Smooth muscle cell (in vitro differentiated cells): ENCODE data around the gene KMT2D. TPM values are rescaled to one million over a fixed set of nuclear protein-coding genes. Genes with fewer than 3 reads are reported as not detected.

Source experiments
- DNase-seq: peaks from one replicate; lab custom pipeline; 2025; ENCODE audit not compliant: unreplicated experiment; lab: John Stamatoyannopoulos, UW
- H2AFZ ChIP-seq: fragments of 200-600 bp; sonication (generic); 2 replicates; pipeline ENCODE4 v1.6.0; 2016; ENCODE audit warnings: antibody characterized with exemption, low read depth, mild to moderate bottlenecking
- H3F3A ChIP-seq: fragments of 200-600 bp; sonication (generic); 2 replicates; pipeline ENCODE4 v1.6.0; 2017; ENCODE audit warnings: antibody characterized with exemption, low read depth
- H3K27ac ChIP-seq: fragments of 200-600 bp; sonication (generic); 2 replicates; pipeline ENCODE4 v1.5.1; 2016; ENCODE audit warnings: low read depth, mild to moderate bottlenecking
- H3K27me3 ChIP-seq: fragments of 200-600 bp; sonication (generic); 2 replicates; pipeline ENCODE4 v1.6.1; 2016; ENCODE audit warnings: low read depth, mild to moderate bottlenecking
- H3K36me3 ChIP-seq: fragments of 200-600 bp; sonication (generic); 2 replicates; pipeline ENCODE4 v1.5.1; 2016; ENCODE audit warnings: low read depth
- H3K4me1 ChIP-seq: fragments of 200-600 bp; sonication (generic); 2 replicates; pipeline ENCODE4 v1.5.1; 2016; ENCODE audit warnings: low read depth
- H3K4me2 ChIP-seq: fragments of 200-600 bp; sonication (generic); 2 replicates; pipeline ENCODE4 v1.6.0; 2016; ENCODE audit warnings: mild to moderate bottlenecking
- H3K4me3 ChIP-seq: fragments of 200-600 bp; sonication (generic); 2 replicates; pipeline ENCODE4 v1.5.1; 2016; ENCODE audit warnings: mild to moderate bottlenecking
- H3K79me2 ChIP-seq: fragments of 200-600 bp; sonication (generic); 2 replicates; pipeline ENCODE4 v1.6.0; 2016; ENCODE audit warnings: low read depth, mild to moderate bottlenecking
- H3K9ac ChIP-seq: fragments of 200-600 bp; sonication (generic); 2 replicates; pipeline ENCODE4 v1.6.0; 2016; ENCODE audit warnings: low read depth
- H3K9me3 ChIP-seq: fragments of 200-600 bp; sonication (generic); replicated peaks from 2 replicates; pipeline ENCODE4 v1.5.1; 2016; ENCODE audit warnings: low read depth
- H4K20me1 ChIP-seq: fragments of 200-600 bp; sonication (generic); 2 replicates; pipeline ENCODE4 v1.6.0; 2016; ENCODE audit warnings: low read depth
- WGBS: methylation state at CpG from one replicate; pipeline ENCODE4 v1.1.7; 2016; ENCODE audit warnings: low lambda C conversion rate; 5-methylcytosine and 5-hydroxymethylcytosine counted together
- polyA plus RNA-seq: library from polyadenylated mRNA; unstranded; fragments of >200 nt; fragmentation: Nextera tagmentation; extraction: Ambion mirVana; gene quantifications from 2 replicates; pipeline ENCODE4 v1.2.1, GENCODE V29; 2016
- total RNA-seq: library from RNA; depleted of rRNA; stranded (reverse); fragments of >200 nt; gene quantifications from 2 replicates; pipeline ENCODE4 v1.2.3, GENCODE V29; 2014
- TF ChIP-seq, protein P1 (sequence below): fragments of 200-600 bp; sonication (generic); IDR thresholded peaks from 2 replicates; pipeline ENCODE4 v1.5.1; 2017; ENCODE audit warnings: borderline replicate concordance, mild to moderate bottlenecking, antibody characterized with exemption; ENCODE audit not compliant: insufficient read depth, poor library complexity, severe bottlenecking

Gene KMT2D
- total and polyA plus RNA-seq, 2 experiments from 2014 or later: 24.6 to 25.9 TPM

DNA sequence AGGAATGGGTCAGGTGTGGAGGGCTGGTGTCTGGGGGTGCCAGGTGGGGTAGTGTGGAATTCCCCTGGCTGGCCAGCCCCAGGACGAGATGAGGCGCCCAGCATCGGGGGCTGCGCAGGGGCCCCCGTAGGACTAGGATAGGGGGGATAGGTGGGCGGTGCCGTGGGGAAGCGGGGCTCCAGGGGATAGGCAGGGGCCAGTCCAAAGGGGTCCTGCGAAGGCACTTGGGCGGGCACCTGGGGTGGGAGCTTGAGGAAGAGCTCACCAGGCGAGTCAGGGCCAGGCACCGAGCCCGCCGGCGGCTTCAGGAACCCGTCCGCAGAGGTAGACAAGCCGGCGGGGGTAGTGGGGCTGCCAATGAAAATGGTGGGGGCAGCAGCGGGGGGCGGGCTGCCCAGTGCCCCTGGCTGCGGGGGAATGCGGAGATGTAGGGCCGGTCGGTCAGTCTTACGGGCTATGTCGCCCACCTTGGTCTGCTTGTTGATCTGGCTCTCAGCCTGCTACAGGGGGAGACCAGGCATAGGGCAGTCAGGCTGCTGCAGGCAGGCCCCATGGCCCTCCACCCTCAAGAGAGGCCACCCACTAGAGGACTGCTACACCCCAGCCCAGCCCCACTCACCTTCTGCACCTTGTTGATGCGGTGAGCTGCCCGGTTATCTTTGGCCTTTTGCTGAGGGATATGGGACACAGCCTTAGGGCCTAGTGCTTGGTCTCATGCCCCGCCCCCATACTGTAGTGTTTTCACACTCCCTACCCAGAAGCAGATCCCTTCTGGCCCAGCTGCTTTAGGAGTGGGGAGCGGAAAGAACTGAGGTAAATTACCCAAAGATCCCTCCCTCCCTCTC, 19.3 kb downstream of the KMT2D start:
- Histone ChIP-seq H3K27me3 (no peaks in the 10 kb centered on the region), H3K4me2 (no peak overlapping the region), H3K4me1 (no peaks in the 10 kb centered on the region), H3K9me3 (no peaks in the 10 kb centered on the region), H3K36me3 (no peaks in the 10 kb centered on the region), H3F3A (no peaks in the 10 kb centered on the region), H3K4me3 (no peak overlapping the region), H4K20me1 (peaks cover 33% of the 10 kb centered on the region), H3K79me2 (peaks cover 6% of the 10 kb centered on the region), H3K27ac (no peak overlapping the region), H3K9ac (no peak overlapping the region), H2AFZ (no peak overlapping the region)
- DNase-seq: no peak
- WGBS: 98% methylated on average over 21 of the region's 31 CpGs
- TF ChIP-seq, protein P1, sequence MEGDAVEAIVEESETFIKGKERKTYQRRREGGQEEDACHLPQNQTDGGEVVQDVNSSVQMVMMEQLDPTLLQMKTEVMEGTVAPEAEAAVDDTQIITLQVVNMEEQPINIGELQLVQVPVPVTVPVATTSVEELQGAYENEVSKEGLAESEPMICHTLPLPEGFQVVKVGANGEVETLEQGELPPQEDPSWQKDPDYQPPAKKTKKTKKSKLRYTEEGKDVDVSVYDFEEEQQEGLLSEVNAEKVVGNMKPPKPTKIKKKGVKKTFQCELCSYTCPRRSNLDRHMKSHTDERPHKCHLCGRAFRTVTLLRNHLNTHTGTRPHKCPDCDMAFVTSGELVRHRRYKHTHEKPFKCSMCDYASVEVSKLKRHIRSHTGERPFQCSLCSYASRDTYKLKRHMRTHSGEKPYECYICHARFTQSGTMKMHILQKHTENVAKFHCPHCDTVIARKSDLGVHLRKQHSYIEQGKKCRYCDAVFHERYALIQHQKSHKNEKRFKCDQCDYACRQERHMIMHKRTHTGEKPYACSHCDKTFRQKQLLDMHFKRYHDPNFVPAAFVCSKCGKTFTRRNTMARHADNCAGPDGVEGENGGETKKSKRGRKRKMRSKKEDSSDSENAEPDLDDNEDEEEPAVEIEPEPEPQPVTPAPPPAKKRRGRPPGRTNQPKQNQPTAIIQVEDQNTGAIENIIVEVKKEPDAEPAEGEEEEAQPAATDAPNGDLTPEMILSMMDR: no peak

DNA sequence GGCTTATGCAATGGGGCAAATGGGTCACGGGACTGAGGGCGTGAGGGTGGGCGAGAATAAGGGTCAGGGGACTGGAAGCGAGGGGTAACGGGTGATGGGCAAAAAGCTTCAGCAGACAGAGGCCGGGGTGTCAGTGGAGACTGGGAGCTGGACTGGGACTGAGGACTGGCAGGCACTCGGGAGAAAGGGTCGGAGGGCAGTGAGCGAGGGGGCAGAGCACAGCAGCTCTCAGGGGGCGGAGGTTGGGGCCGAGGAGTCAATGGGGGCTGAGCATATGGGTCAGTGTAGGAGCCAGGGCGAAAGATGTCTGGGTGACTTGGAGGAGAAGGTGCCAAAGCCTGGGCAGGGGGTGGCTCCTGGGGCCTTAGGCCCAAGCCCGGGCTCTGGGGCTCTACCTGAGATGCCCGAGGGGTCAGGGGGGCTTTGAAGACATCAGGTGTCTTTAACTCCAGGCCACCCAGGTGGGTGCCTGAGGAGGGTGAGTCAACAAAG, 20.2 kb downstream of the KMT2D start:
- Histone ChIP-seq H3K9ac (no peak overlapping the region), H3K4me3 (no peak overlapping the region), H3K27me3 (no peaks in the 10 kb centered on the region), H4K20me1 (peaks cover 37% of the 10 kb centered on the region), H2AFZ (no peak overlapping the region), H3K27ac (no peak overlapping the region), H3K36me3 (no peaks in the 10 kb centered on the region), H3F3A (no peaks in the 10 kb centered on the region), H3K9me3 (no peaks in the 10 kb centered on the region), H3K4me1 (no peaks in the 10 kb centered on the region), H3K4me2 (no peak overlapping the region), H3K79me2 (peaks cover 6% of the 10 kb centered on the region)
- TF ChIP-seq, protein P1: no peak
- no peak for DNase-seq
- WGBS: 98% methylated on average over 11 of the region's 14 CpGs

DNA sequence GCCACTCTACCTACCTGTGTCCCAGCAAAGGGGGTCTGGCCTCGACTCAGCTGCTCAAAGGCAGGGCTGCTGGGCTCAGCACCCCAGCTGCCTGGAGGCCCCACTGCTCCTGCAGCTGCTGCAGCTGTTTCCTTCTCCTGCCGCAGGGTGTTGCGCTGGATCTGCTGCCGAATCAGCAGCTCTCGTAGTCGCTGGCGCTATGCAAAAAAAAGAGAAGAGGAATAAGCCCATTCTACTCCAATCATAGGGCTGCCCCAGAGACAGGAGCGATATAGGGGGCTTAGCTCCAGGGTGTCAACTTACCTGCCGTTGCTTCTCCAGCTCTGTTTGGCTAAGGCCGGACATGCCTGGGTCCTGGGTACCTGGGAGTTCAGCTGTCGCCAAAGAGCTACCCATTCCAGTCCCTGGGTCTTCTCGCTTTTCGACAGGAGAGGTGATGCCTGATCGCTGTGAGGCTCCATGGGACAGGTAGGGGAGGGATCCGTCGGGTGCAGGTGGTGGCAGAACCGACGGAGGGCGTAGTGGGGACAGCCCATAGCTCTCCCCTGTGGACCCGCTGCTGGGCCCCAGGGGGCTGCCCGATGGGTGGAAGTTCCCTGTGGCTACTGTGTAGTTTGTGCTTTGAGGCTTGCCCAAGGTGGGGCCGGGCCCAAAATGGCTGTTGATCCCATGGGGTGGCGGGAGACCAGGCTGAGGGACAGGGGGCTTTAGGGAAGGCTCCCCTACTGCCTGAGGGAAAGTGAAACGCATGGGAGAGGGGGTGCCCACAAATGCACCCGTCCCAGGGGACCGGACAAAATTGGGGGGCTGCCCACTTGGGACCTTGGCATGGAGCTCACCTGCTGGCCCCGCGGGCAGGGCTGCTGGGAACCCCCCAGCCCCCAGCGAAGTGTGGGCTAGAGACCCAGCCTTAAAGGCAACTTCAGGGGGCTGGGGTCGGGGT, 20.9 kb downstream of the KMT2D start:
- Histone ChIP-seq H3K4me3 (no peak overlapping the region), H3K4me1 (no peaks in the 10 kb centered on the region), H3F3A (no peaks in the 10 kb centered on the region), H3K4me2 (no peak overlapping the region), H3K27ac (no peak overlapping the region), H3K27me3 (no peaks in the 10 kb centered on the region), H3K36me3 (no peaks in the 10 kb centered on the region), H2AFZ (no peak overlapping the region), H4K20me1 (peaks cover 38% of the 10 kb centered on the region), H3K9ac (no peak overlapping the region), H3K79me2 (peaks cover 6% of the 10 kb centered on the region), H3K9me3 (no peaks in the 10 kb centered on the region)
- TF ChIP-seq, protein P1: no peak
- WGBS: 98% methylated on average over 30 of the region's 30 CpGs
- no peak for DNase-seq
